Measurements from ENCODE around the gene EIF5. TPM values are rescaled to one million over a fixed set of nuclear protein-coding genes. Genes with fewer than 3 reads are reported as not detected.

Gene EIF5
- polyA plus RNA-seq, 1 experiment: 282 TPM

GRCh38 chr14:103293465-103293864 is 40.6 kb upstream of the EIF5 start:
- ChIA-PET CTCF (interaction anchor here (1.1 to 16.3 kb wide), 16 partner anchors 11 to 296 kb away, joined by 3 to 315 read pairs (median 5); no protein-coding TSS in a partner anchor), POLR2A (no interaction called here)
- no peak overlapping the region for H3K4me3 ChIP-seq (ENCODE audit: low read depth, low read length)
- no peak for TF ChIP-seq CTCF (IDR thresholded peaks at IDR 0.05; ENCODE audit: insufficient read depth, low read depth, low read length)
- no peaks in the 10 kb centered on the region for H3K36me3 ChIP-seq (ENCODE audit: control insufficient read depth, insufficient read depth, low read length)
- no peak for DNase-seq (ENCODE audit: low read depth)
- peaks cover 9% of the 10 kb centered on the region for H3K27me3 ChIP-seq (ENCODE audit: control insufficient read depth, insufficient read depth, low read length)

- Histone ChIP-seq H3K36me3 (ENCODE audit: control insufficient read depth, insufficient read depth, low read length) (no peaks in the 10 kb centered on the region), H3K27me3 (ENCODE audit: control insufficient read depth, insufficient read depth, low read length) (peaks cover 7% of the 10 kb centered on the region), H3K4me3 (ENCODE audit: low read depth, low read length) (no peak overlapping the region)
- ChIA-PET POLR2A (interaction anchor here (0.6 kb wide), 1 partner anchor 163 kb away, joined by 3 read pairs; no protein-coding TSS in a partner anchor), CTCF (interaction anchor here (1.1 to 16.3 kb wide), 8 partner anchors 11 to 296 kb away, joined by 3 to 315 read pairs (median 7); no protein-coding TSS in a partner anchor)
- no peak for DNase-seq (ENCODE audit: low read depth)
- TF ChIP-seq CTCF (IDR thresholded peaks at IDR 0.05; ENCODE audit: insufficient read depth, low read depth, low read length): no peak
Observed at GRCh38 chr14:103294091-103294490, 39.9 kb upstream of the EIF5 start.

- TF ChIP-seq CTCF (IDR thresholded peaks at IDR 0.05; ENCODE audit: insufficient read depth, low read depth, low read length): no peak
- CTCF ChIA-PET: interaction anchor here (0.6 to 16.3 kb wide), 6 partner anchors 11 to 197 kb away, joined by 3 to 315 read pairs (median 4); no protein-coding TSS in a partner anchor
- no peaks in the 10 kb centered on the region for H3K36me3 ChIP-seq (ENCODE audit: control insufficient read depth, insufficient read depth, low read length)
- H3K27me3 ChIP-seq (ENCODE audit: control insufficient read depth, insufficient read depth, low read length): peaks cover 3% of the 10 kb centered on the region
- POLR2A ChIA-PET: no interaction called here
- H3K4me3 ChIP-seq (ENCODE audit: low read depth, low read length): no peak overlapping the region
- peak; percentile 25 for DNase-seq (ENCODE audit: low read depth)
Observed at GRCh38 chr14:103296007-103296406, 38.0 kb upstream of the EIF5 start.

- no peak for TF ChIP-seq CTCF (IDR thresholded peaks at IDR 0.05; ENCODE audit: insufficient read depth, low read depth, low read length)
- ChIA-PET CTCF (interaction anchor here (16.3 kb wide), 1 partner anchor 194 kb away, joined by 315 read pairs; no protein-coding TSS in a partner anchor), POLR2A (no interaction called here)
- H3K36me3 ChIP-seq (ENCODE audit: control insufficient read depth, insufficient read depth, low read length): no peaks in the 10 kb centered on the region
- H3K27me3 ChIP-seq (ENCODE audit: control insufficient read depth, insufficient read depth, low read length): peaks cover under 1% of the 10 kb centered on the region; the same call in 1 of the 2 replicates
- no peak for DNase-seq (ENCODE audit: low read depth)
- H3K4me3 ChIP-seq (ENCODE audit: low read depth, low read length): no peak overlapping the region
Observed at GRCh38 chr14:103296987-103297386, 37.0 kb upstream of the EIF5 start.

- Histone ChIP-seq H3K27me3 (ENCODE audit: control insufficient read depth, insufficient read depth, low read length) (no peaks in the 10 kb centered on the region), H3K36me3 (ENCODE audit: control insufficient read depth, insufficient read depth, low read length) (no peaks in the 10 kb centered on the region), H3K4me3 (ENCODE audit: low read depth, low read length) (no peak overlapping the region)
- ChIA-PET POLR2A (interaction anchor here (0.6 kb wide), 1 partner anchor 550 kb away, joined by 3 read pairs; no protein-coding TSS in a partner anchor), CTCF (interaction anchor here (0.6 to 2.0 kb wide), 5 partner anchors 7 to 220 kb away, joined by 3 to 5 read pairs (median 4); no protein-coding TSS in a partner anchor)
- DNase-seq (ENCODE audit: low read depth): no peak
- no peak for TF ChIP-seq CTCF (IDR thresholded peaks at IDR 0.05; ENCODE audit: insufficient read depth, low read depth, low read length)
Observed at GRCh38 chr14:103298620-103299019, 35.4 kb upstream of the EIF5 start.
